Measurements from ENCODE around the gene TAS2R38. TPM values are rescaled to one million over a fixed set of nuclear protein-coding genes. Genes with fewer than 3 reads are reported as not detected.

TAS2R38 gene
- total and polyA plus RNA-seq, 2 experiments from 2014 or later: 0.24 TPM; not detected in 1

DNA sequence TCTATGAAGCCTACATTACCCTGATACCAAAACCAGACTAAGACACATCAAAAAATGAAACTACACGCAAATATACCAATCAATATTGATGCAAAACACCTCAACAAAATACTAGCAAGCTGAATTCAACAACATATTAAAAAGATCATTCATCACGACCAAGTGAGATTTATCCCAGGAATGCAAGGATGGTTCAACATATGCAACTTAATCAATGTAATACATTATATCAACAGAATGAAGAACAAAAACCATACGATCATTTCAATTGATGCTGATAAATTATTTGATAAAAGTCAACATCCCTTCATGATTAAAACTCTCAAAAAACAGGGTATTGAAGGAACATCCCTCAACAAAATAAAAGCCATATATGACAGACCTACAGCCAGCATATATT lies 32.5 kb downstream of the TAS2R38 start (continued):
- TF ChIP-seq, protein P1, sequence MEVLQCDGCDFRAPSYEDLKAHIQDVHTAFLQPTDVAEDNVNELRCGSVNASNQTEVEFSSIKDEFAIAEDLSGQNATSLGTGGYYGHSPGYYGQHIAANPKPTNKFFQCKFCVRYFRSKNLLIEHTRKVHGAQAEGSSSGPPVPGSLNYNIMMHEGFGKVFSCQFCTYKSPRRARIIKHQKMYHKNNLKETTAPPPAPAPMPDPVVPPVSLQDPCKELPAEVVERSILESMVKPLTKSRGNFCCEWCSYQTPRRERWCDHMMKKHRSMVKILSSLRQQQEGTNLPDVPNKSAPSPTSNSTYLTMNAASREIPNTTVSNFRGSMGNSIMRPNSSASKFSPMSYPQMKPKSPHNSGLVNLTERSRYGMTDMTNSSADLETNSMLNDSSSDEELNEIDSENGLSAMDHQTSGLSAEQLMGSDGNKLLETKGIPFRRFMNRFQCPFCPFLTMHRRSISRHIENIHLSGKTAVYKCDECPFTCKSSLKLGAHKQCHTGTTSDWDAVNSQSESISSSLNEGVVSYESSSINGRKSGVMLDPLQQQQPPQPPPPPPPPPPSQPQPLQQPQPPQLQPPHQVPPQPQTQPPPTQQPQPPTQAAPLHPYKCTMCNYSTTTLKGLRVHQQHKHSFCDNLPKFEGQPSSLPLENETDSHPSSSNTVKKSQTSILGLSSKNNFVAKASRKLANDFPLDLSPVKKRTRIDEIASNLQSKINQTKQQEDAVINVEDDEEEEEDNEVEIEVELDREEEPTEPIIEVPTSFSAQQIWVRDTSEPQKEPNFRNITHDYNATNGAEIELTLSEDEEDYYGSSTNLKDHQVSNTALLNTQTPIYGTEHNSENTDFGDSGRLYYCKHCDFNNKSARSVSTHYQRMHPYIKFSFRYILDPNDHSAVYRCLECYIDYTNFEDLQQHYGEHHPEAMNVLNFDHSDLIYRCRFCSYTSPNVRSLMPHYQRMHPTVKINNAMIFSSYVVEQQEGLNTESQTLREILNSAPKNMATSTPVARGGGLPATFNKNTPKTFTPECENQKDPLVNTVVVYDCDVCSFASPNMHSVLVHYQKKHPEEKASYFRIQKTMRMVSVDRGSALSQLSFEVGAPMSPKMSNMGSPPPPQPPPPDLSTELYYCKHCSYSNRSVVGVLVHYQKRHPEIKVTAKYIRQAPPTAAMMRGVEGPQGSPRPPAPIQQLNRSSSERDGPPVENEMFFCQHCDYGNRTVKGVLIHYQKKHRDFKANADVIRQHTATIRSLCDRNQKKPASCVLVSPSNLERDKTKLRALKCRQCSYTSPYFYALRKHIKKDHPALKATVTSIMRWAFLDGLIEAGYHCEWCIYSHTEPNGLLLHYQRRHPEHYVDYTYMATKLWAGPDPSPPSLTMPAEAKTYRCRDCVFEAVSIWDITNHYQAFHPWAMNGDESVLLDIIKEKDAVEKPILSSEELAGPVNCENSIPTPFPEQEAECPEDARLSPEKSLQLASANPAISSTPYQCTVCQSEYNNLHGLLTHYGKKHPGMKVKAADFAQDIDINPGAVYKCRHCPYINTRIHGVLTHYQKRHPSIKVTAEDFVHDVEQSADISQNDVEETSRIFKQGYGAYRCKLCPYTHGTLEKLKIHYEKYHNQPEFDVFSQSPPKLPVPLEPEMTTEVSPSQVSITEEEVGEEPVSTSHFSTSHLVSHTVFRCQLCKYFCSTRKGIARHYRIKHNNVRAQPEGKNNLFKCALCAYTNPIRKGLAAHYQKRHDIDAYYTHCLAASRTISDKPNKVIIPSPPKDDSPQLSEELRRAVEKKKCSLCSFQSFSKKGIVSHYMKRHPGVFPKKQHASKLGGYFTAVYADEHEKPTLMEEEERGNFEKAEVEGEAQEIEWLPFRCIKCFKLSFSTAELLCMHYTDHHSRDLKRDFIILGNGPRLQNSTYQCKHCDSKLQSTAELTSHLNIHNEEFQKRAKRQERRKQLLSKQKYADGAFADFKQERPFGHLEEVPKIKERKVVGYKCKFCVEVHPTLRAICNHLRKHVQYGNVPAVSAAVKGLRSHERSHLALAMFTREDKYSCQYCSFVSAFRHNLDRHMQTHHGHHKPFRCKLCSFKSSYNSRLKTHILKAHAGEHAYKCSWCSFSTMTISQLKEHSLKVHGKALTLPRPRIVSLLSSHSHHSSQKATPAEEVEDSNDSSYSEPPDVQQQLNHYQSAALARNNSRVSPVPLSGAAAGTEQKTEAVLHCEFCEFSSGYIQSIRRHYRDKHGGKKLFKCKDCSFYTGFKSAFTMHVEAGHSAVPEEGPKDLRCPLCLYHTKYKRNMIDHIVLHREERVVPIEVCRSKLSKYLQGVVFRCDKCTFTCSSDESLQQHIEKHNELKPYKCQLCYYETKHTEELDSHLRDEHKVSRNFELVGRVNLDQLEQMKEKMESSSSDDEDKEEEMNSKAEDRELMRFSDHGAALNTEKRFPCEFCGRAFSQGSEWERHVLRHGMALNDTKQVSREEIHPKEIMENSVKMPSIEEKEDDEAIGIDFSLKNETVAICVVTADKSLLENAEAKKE (CRISPR knock-in tag; IDR thresholded peaks at IDR 0.05): no peak
- TF ChIP-seq NANOG (IDR thresholded peaks at IDR 0.05; ENCODE audit: borderline replicate concordance): no peak
- no peak for TF ChIP-seq POLR2AphosphoS5 (IDR thresholded peaks at IDR 0.05; ENCODE audit: low read depth)
- TF ChIP-seq, protein P2, sequence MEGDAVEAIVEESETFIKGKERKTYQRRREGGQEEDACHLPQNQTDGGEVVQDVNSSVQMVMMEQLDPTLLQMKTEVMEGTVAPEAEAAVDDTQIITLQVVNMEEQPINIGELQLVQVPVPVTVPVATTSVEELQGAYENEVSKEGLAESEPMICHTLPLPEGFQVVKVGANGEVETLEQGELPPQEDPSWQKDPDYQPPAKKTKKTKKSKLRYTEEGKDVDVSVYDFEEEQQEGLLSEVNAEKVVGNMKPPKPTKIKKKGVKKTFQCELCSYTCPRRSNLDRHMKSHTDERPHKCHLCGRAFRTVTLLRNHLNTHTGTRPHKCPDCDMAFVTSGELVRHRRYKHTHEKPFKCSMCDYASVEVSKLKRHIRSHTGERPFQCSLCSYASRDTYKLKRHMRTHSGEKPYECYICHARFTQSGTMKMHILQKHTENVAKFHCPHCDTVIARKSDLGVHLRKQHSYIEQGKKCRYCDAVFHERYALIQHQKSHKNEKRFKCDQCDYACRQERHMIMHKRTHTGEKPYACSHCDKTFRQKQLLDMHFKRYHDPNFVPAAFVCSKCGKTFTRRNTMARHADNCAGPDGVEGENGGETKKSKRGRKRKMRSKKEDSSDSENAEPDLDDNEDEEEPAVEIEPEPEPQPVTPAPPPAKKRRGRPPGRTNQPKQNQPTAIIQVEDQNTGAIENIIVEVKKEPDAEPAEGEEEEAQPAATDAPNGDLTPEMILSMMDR (conservative IDR thresholded peaks at IDR 0.05; ENCODE audit: low read depth in 2 of 2): no peak
- TF ChIP-seq ZNF114 (CRISPR knock-in tag; IDR thresholded peaks at IDR 0.05): no peak
- TF ChIP-seq EZH2phosphoT487 (IDR thresholded peaks at IDR 0.05; ENCODE audit: unreplicated experiment): no peak
- no peak for TF ChIP-seq ZNF331 (CRISPR knock-in tag; IDR thresholded peaks at IDR 0.05; ENCODE audit: low read depth)

DNA sequence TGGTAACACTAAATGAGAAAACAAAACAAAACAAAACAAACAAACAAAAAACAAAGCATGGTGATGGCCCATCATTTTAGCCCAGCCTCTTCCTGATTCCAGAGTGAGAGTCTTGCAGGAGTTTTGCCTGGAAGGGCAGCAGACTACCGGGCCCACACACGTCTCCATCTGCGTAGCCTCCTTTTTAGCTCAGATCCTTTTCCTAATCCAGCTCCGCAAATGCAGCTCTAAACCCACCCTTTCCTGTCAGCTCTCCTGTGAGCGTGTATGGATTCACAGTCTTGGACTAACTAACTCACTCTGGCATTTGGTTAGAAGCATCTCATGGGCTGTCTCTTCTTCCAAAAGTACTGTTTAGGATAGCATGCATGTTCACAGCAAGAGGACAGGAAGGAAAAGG lies 43.4 kb downstream of the TAS2R38 start:
- peak overlapping the region; percentile 33; the same call in 1 of the 2 replicates for H3K4me2 ChIP-seq
- H3K79me2 ChIP-seq (replicated peaks; ENCODE audit: insufficient read depth): no peaks in the 10 kb centered on the region
- no peak overlapping the region for H3K4me3 Mint-ChIP-seq
- H3K4me3 ChIP-seq: no peak overlapping the region
- 0 out of 3 replicates have a peak, but pooled peaks cover 2% of the 10 kb centered on the region for H3K36me3 Mint-ChIP-seq (ENCODE audit: low read depth)
- H3K27me3 Mint-ChIP-seq (ENCODE audit: insufficient read depth, low read depth, poor library complexity): peaks cover 4% of the 10 kb centered on the region
- ATAC-seq (no peak; the same call in 2 of the 3 replicates), DNase-seq (ENCODE audit: low spot score) (peak; percentile 13)
- H2AFZ ChIP-seq: peak overlapping the region; percentile 97
- H3K27ac Mint-ChIP-seq: no peak overlapping the region
- no peaks in the 10 kb centered on the region for H3K4me1 ChIP-seq (ENCODE audit: insufficient read depth)
- H3K9me3 Mint-ChIP-seq: peaks cover 4% of the 10 kb centered on the region; the same call in 2 of the 3 replicates
- H3K4me1 Mint-ChIP-seq: peaks cover 11% of the 10 kb centered on the region
- no peaks in the 10 kb centered on the region for H3K9me2 ChIP-seq (ENCODE audit: insufficient read depth)
- H3K27ac ChIP-seq (ENCODE audit: low read depth): no peak overlapping the region
- H3K27me3 ChIP-seq (ENCODE audit: insufficient read depth): no peaks in the 10 kb centered on the region
- no peaks in the 10 kb centered on the region for H3F3A ChIP-seq (replicated peaks; ENCODE audit: low read depth)
- no peaks in the 10 kb centered on the region for H4K20me1 ChIP-seq (replicated peaks; ENCODE audit: insufficient read depth)
- no peaks in the 10 kb centered on the region for H3K36me3 ChIP-seq (ENCODE audit: insufficient read depth)
- no peak for TF ChIP-seq CREB1 (CRISPR knock-in tag; IDR thresholded peaks at IDR 0.05; ENCODE audit: low read depth)
- no peak for TF ChIP-seq ZNF114 (CRISPR knock-in tag; IDR thresholded peaks at IDR 0.05)
- TF ChIP-seq, protein P3, sequence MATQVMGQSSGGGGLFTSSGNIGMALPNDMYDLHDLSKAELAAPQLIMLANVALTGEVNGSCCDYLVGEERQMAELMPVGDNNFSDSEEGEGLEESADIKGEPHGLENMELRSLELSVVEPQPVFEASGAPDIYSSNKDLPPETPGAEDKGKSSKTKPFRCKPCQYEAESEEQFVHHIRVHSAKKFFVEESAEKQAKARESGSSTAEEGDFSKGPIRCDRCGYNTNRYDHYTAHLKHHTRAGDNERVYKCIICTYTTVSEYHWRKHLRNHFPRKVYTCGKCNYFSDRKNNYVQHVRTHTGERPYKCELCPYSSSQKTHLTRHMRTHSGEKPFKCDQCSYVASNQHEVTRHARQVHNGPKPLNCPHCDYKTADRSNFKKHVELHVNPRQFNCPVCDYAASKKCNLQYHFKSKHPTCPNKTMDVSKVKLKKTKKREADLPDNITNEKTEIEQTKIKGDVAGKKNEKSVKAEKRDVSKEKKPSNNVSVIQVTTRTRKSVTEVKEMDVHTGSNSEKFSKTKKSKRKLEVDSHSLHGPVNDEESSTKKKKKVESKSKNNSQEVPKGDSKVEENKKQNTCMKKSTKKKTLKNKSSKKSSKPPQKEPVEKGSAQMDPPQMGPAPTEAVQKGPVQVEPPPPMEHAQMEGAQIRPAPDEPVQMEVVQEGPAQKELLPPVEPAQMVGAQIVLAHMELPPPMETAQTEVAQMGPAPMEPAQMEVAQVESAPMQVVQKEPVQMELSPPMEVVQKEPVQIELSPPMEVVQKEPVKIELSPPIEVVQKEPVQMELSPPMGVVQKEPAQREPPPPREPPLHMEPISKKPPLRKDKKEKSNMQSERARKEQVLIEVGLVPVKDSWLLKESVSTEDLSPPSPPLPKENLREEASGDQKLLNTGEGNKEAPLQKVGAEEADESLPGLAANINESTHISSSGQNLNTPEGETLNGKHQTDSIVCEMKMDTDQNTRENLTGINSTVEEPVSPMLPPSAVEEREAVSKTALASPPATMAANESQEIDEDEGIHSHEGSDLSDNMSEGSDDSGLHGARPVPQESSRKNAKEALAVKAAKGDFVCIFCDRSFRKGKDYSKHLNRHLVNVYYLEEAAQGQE (IDR thresholded peaks at IDR 0.05; ENCODE audit: unreplicated experiment): no peak
- no peak for TF ChIP-seq EZH2 (IDR thresholded peaks at IDR 0.05; ENCODE audit: low read depth, unreplicated experiment)
- TF ChIP-seq EZH2phosphoT487 (IDR thresholded peaks at IDR 0.05; ENCODE audit: unreplicated experiment): no peak
- TF ChIP-seq, protein P2 (conservative IDR thresholded peaks at IDR 0.05; ENCODE audit: low read depth in 2 of 2): no peak
- no peak for TF ChIP-seq NANOG (IDR thresholded peaks at IDR 0.05; ENCODE audit: borderline replicate concordance)
